ENCODE results near the gene ZNF200.

DNA sequence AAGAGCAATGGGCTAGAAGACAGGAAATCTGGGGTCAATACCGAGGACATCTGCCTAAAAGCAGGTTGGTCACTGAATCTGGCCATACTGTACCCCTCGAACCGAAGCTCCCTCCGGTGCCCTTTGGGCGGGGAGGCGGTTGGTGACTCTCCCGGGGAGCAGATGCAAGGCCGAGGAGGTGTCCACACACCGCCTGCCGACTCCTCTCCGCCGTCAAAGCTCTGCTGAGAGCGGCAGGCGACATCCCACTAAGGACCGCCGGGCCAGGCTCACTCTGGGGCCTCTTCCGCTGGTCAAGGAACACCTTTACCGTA is 458 bp downstream of the ZNF200 start:
- TF ChIP-seq, protein P1, sequence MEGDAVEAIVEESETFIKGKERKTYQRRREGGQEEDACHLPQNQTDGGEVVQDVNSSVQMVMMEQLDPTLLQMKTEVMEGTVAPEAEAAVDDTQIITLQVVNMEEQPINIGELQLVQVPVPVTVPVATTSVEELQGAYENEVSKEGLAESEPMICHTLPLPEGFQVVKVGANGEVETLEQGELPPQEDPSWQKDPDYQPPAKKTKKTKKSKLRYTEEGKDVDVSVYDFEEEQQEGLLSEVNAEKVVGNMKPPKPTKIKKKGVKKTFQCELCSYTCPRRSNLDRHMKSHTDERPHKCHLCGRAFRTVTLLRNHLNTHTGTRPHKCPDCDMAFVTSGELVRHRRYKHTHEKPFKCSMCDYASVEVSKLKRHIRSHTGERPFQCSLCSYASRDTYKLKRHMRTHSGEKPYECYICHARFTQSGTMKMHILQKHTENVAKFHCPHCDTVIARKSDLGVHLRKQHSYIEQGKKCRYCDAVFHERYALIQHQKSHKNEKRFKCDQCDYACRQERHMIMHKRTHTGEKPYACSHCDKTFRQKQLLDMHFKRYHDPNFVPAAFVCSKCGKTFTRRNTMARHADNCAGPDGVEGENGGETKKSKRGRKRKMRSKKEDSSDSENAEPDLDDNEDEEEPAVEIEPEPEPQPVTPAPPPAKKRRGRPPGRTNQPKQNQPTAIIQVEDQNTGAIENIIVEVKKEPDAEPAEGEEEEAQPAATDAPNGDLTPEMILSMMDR (IDR thresholded peaks at IDR 0.05; ENCODE audit: low read length), result no peak
- no peak for TF ChIP-seq EZH2 (optimal IDR thresholded peaks at IDR 0.05; ENCODE audit: low read depth, low read length)
